H1 (cell line): ENCODE data around the gene MAPK8. TPM values are rescaled to one million over a fixed set of nuclear protein-coding genes. Genes with fewer than 3 reads are reported as not detected.

ENCODE experiments used
- CTCF ChIA-PET: fragments of 300-600 bp; sonication (Branson Sonifier 250); formaldehyde crosslinking; loops from one replicate; lab custom pipeline; 2021; ENCODE audit not compliant: partially characterized antibody; lab: Charles Lee
- POLR2A ChIA-PET: fragments of 300-600 bp; sonication (Branson Sonifier 250); formaldehyde crosslinking; loops from one replicate; lab custom pipeline; 2021; ENCODE audit warnings: inconsistent platforms; ENCODE audit not compliant: partially characterized antibody; lab: Charles Lee
- DNase-seq, 2 experiments: peaks; one replicate each; pipeline versions ENCODE4 v3.0.0 to v3.0.0-alpha.2; 2010 to 2022; ENCODE audit warnings: low spot score in 2 of 2, low read depth in 1 of 2, mixed read lengths in 1 of 2
- FAIRE-seq: peaks from 2 replicates; lab custom pipeline; 2011; peaks lifted over from hg19 to GRCh38; lab: Jason Lieb, UNC
- H2AFZ ChIP-seq: 2 replicates; pipeline ENCODE4 v1.8.1; 2012; ENCODE audit warnings: low read length, inconsistent platforms
- H2AK5ac ChIP-seq: 2 replicates; pipeline ENCODE4 v1.6.1; 2013; ENCODE audit warnings: low read depth, low read length
- H2BK120ac ChIP-seq: replicated peaks from 2 replicates; pipeline ENCODE3; 2013; ENCODE audit warnings: low read depth, low read length, inconsistent platforms
- H2BK12ac ChIP-seq: 2 replicates; pipeline ENCODE4 v1.6.1; 2013; ENCODE audit warnings: low read depth, low read length
- H2BK15ac ChIP-seq: 2 replicates; pipeline ENCODE4 v1.6.1; 2013; ENCODE audit warnings: low read length
- H2BK20ac ChIP-seq: 2 replicates; pipeline ENCODE4 v1.6.1; 2013; ENCODE audit warnings: low read length
- H2BK5ac ChIP-seq: 2 replicates; pipeline ENCODE4 v1.6.1; 2013; ENCODE audit warnings: low read depth, low read length
- H3K14ac ChIP-seq: 2 replicates; pipeline ENCODE4 v1.6.1; 2013; ENCODE audit warnings: inconsistent platforms; ENCODE audit not compliant: insufficient read length
- H3K18ac ChIP-seq: 2 replicates; pipeline ENCODE4 v1.6.1; 2013; ENCODE audit warnings: low read length; ENCODE audit errors: extremely low read depth
- H3K23ac ChIP-seq: 2 replicates; pipeline ENCODE4 v1.6.1; 2013; ENCODE audit warnings: inconsistent platforms; ENCODE audit not compliant: insufficient read length
- H3K23me2 ChIP-seq: 2 replicates; pipeline ENCODE4 v1.6.1; 2013; ENCODE audit warnings: low read depth, low read length
- H3K27ac ChIP-seq: 2 replicates; pipeline ENCODE4 v1.6.1; 2011; ENCODE audit warnings: low read depth, low read length, inconsistent platforms
- H3K27me3 ChIP-seq, 4 experiments: replicated peaks in 1 of 4; 1 replicate in 1 of 4; 2 replicates in 3 of 4; pipeline versions ENCODE4 v1.6.1 to v1.8.1; 2011 to 2013; ENCODE audit warnings: low read length in 3 of 4, mild to moderate bottlenecking in 3 of 4, inconsistent platforms in 2 of 4, mixed read lengths in 2 of 4, moderate library complexity in 1 of 4; ENCODE audit not compliant: control insufficient read depth in 3 of 4, insufficient read depth in 3 of 4; ENCODE audit errors: extremely low read depth in 1 of 4
- H3K36me3 ChIP-seq, 4 experiments: 2 replicates each; pipeline versions ENCODE4 v1.6.1 to v1.8.1; 2011 to 2013; ENCODE audit warnings: mild to moderate bottlenecking in 4 of 4, low read length in 3 of 4, moderate library complexity in 2 of 4, control low read depth in 1 of 4, inconsistent platforms in 1 of 4; ENCODE audit not compliant: insufficient read depth in 4 of 4, control insufficient read depth in 2 of 4
- H3K4ac ChIP-seq: replicated peaks from 2 replicates; pipeline ENCODE3; 2013; ENCODE audit warnings: low read length, low read depth, mixed read lengths, inconsistent platforms; ENCODE audit not compliant: insufficient read length
- H3K4me1 ChIP-seq, 4 experiments: replicated peaks in 1 of 4; 1 replicate in 1 of 4; 2 replicates in 3 of 4; pipeline versions ENCODE4 v1.6.1 to v1.8.1; 2011 to 2013; ENCODE audit warnings: low read length in 3 of 4, inconsistent platforms in 2 of 4, mixed read lengths in 1 of 4; ENCODE audit not compliant: insufficient read depth in 4 of 4, control insufficient read depth in 3 of 4
- H3K4me2 ChIP-seq, 2 experiments: 2 replicates each; pipeline versions ENCODE4 v1.6.1 to v1.8.1; 2011 to 2013; ENCODE audit warnings: low read depth in 2 of 2, low read length in 2 of 2, control low read depth in 1 of 2, inconsistent platforms in 1 of 2, mild to moderate bottlenecking in 1 of 2; ENCODE audit not compliant: insufficient read depth in 1 of 2
- H3K4me3 ChIP-seq, 4 experiments: fragments of 200-600, 300-600 bp in 1 of 4; sonication (generic), shearing (Covaris generic), sonication (Bioruptor Twin) in 1 of 4; 2 replicates each; pipeline versions ENCODE4 v1.5.1 to v1.8.1; 2011 to 2016; ENCODE audit warnings: low read length in 4 of 4, low read depth in 3 of 4, control low read depth in 2 of 4, inconsistent platforms in 2 of 4, mild to moderate bottlenecking in 2 of 4, mixed read lengths in 1 of 4, moderate library complexity in 1 of 4; ENCODE audit not compliant: insufficient read depth in 2 of 4; ENCODE audit errors: extremely low read depth in 1 of 4
- H3K56ac ChIP-seq: replicated peaks from 2 replicates; pipeline ENCODE3; 2013; ENCODE audit warnings: low read depth, mild to moderate bottlenecking, mixed read lengths, low read length, inconsistent platforms; ENCODE audit not compliant: insufficient read length
- H3K79me1 ChIP-seq: 2 replicates; pipeline ENCODE4 v1.6.1; 2013; ENCODE audit warnings: low read depth, low read length, control low read depth
- H3K79me2 ChIP-seq, 2 experiments: 2 replicates each; pipeline versions ENCODE4 v1.6.1 to v1.8.1; 2012 to 2013; ENCODE audit warnings: low read length in 2 of 2, mild to moderate bottlenecking in 2 of 2, inconsistent platforms in 1 of 2; ENCODE audit not compliant: insufficient read depth in 2 of 2, control insufficient read depth in 1 of 2
- H3K9ac ChIP-seq, 4 experiments: replicated peaks in 1 of 4; 1 replicate in 1 of 4; 2 replicates in 3 of 4; pipeline versions ENCODE4 v1.6.1 to v1.8.1; 2011 to 2013; ENCODE audit warnings: low read depth in 3 of 4, low read length in 3 of 4, control low read depth in 2 of 4, mild to moderate bottlenecking in 2 of 4, moderate library complexity in 2 of 4, inconsistent platforms in 1 of 4; ENCODE audit errors: extremely low read depth in 1 of 4
- H3K9me3 ChIP-seq, 2 experiments: 2 replicates each; pipeline versions ENCODE4 v1.6.1 to v1.8.1; 2012 to 2013; ENCODE audit warnings: mild to moderate bottlenecking in 2 of 2, moderate library complexity in 2 of 2, control low read depth in 1 of 2, inconsistent platforms in 1 of 2, low read depth in 1 of 2, low read length in 1 of 2, mixed read lengths in 1 of 2; ENCODE audit not compliant: insufficient read depth in 2 of 2
- H4K20me1 ChIP-seq, 2 experiments: replicated peaks in 1 of 2; 2 replicates each; pipeline versions ENCODE3 to v1.8.1; 2011 to 2013; ENCODE audit warnings: inconsistent platforms in 2 of 2, low read length in 2 of 2, mild to moderate bottlenecking in 1 of 2; ENCODE audit not compliant: insufficient read depth in 2 of 2, control insufficient read depth in 1 of 2
- H4K5ac ChIP-seq: 2 replicates; pipeline ENCODE4 v1.6.1; 2013; ENCODE audit warnings: low read length, low read depth, mixed read lengths, inconsistent platforms; ENCODE audit not compliant: insufficient read length
- H4K8ac ChIP-seq: 2 replicates; pipeline ENCODE4 v1.8.0; 2013; ENCODE audit warnings: mild to moderate bottlenecking, moderate library complexity, low read length, inconsistent platforms; ENCODE audit not compliant: insufficient read depth; ENCODE audit errors: extremely low read depth
- H4K91ac ChIP-seq: replicated peaks from 2 replicates; pipeline ENCODE3; 2013; ENCODE audit warnings: low read length, mixed read lengths, inconsistent platforms; ENCODE audit not compliant: insufficient read length
- CTBP2 ChIP-seq: IDR thresholded peaks from 2 replicates; pipeline ENCODE4 v1.7.0; 2011; ENCODE audit warnings: borderline replicate concordance, mild to moderate bottlenecking, moderate library complexity, mixed read lengths, low read length; ENCODE audit not compliant: insufficient read depth, insufficient read length
- EGR1 ChIP-seq: IDR thresholded peaks from 2 replicates; pipeline ENCODE4 v1.6.1; 2011; ENCODE audit warnings: low read depth, low read length, borderline replicate concordance
- GABPA ChIP-seq: IDR thresholded peaks from 2 replicates; pipeline ENCODE4 v1.6.1; 2011; ENCODE audit warnings: mild to moderate bottlenecking, low read length, moderate library complexity, borderline replicate concordance; ENCODE audit not compliant: insufficient read depth
- GTF2F1 ChIP-seq: IDR thresholded peaks from 2 replicates; pipeline ENCODE4 v1.6.1; 2012; ENCODE audit warnings: low read depth, low read length, improper control_type of control experiment, borderline replicate concordance
- HDAC2 ChIP-seq, 2 experiments: fragments of 300-600 bp in 1 of 2; sonication (generic) in 1 of 2; IDR thresholded peaks; 2 replicates each; pipeline ENCODE4 v1.6.1; 2011 to 2012; ENCODE audit warnings: low read depth in 2 of 2, low read length in 2 of 2, mild to moderate bottlenecking in 2 of 2, moderate library complexity in 2 of 2, borderline replicate concordance in 1 of 2, inconsistent platforms in 1 of 2
- JUN ChIP-seq: IDR thresholded peaks from 2 replicates; pipeline ENCODE4 v1.6.1; 2011; ENCODE audit warnings: low read depth, mild to moderate bottlenecking, improper control_type of control experiment, low read length
- JUND ChIP-seq: IDR thresholded peaks from 2 replicates; pipeline ENCODE4 v1.6.1; 2011; ENCODE audit warnings: mild to moderate bottlenecking, improper control_type of control experiment, low read length
- MAFK ChIP-seq: IDR thresholded peaks from 2 replicates; pipeline ENCODE4 v1.6.1; 2012; ENCODE audit warnings: low read depth, mild to moderate bottlenecking, improper control_type of control experiment, low read length
- NANOG ChIP-seq: IDR thresholded peaks from 2 replicates; pipeline ENCODE4 v1.6.1; 2011; ENCODE audit warnings: low read length, low read depth, mild to moderate bottlenecking, inconsistent platforms; ENCODE audit not compliant: insufficient read depth, poor library complexity, severe bottlenecking
- POLR2A ChIP-seq, 2 experiments: IDR thresholded peaks; 1 replicate in 1 of 2; 2 replicates in 1 of 2; pipeline ENCODE4 v1.6.1; 2011; ENCODE audit warnings: low read depth in 2 of 2, low read length in 2 of 2, mild to moderate bottlenecking in 2 of 2; ENCODE audit errors: control extremely low read depth in 1 of 2
- POLR2AphosphoS5 ChIP-seq: IDR thresholded peaks from 2 replicates; pipeline ENCODE4 v1.6.1; 2011; ENCODE audit warnings: low read depth, low read length
- RFX5 ChIP-seq: IDR thresholded peaks from 2 replicates; pipeline ENCODE4 v1.6.1; 2011; ENCODE audit warnings: low read depth, low read length, improper control_type of control experiment, borderline replicate concordance
- SIRT6 ChIP-seq: IDR thresholded peaks from one replicate; pipeline ENCODE4 v1.7.1; 2012; ENCODE audit warnings: low read length, inconsistent platforms
- TAF7 ChIP-seq: optimal IDR thresholded peaks from 2 replicates; pipeline ENCODE3; 2011; ENCODE audit warnings: low read depth, mild to moderate bottlenecking, inconsistent platforms, low read length, moderate library complexity, borderline replicate concordance
- whole genome bisulfite sequencing, 2 experiments: shearing (Covaris generic) in 1 of 2; methylation state at CpG; one replicate each; pipeline versions ENCODE4 v1.1.6 to v1.1.7; 2013 to 2015; ENCODE audit warnings: low lambda C conversion rate in 2 of 2, mixed read lengths in 2 of 2, inconsistent platforms in 1 of 2, low coverage in 1 of 2, missing lambda C conversion rate in 1 of 2; ENCODE audit not compliant: insufficient replicate concordance in 2 of 2, insufficient coverage in 1 of 2, insufficient read length in 1 of 2; ENCODE audit errors: extremely low coverage in 1 of 2, missing lambda C conversion rate in 1 of 2; 5-methylcytosine and 5-hydroxymethylcytosine counted together
- polyA plus RNA-seq, 7 experiments: library from polyadenylated mRNA; depleted of rRNA in 3 of 7; stranded (reverse) in 5 of 7; unstranded in 2 of 7; fragments of >200 nt in 5 of 7; fragments of 200-250 nt in 2 of 7; gene quantifications; 1 replicate in 5 of 7; 2 replicates in 1 of 7; 4 replicates in 1 of 7; pipeline versions ENCODE4 v1.2.1 to v1.2.3, GENCODE V29; 2011 to 2013; ENCODE audit warnings: missing spikeins in 2 of 7, mixed read lengths in 2 of 7
- total RNA-seq: library from RNA; stranded (reverse); fragmentation: NEBNext Ultra II Directional; extraction: Animal tissue kit (Norgen Biotek cat#: 25700); gene quantifications from 2 replicates; pipeline ENCODE4 v1.2.1, GENCODE V29; 2021

MAPK8 gene
- total and polyA plus RNA-seq, 2 of the 8 experiments (the other 6 are each of a cell fraction or from before 2014, with no cell fraction given) = 23.3 to 71.3 TPM

- no peak overlapping the region for H3K23ac ChIP-seq
- no peaks in the 10 kb centered on the region for H3K23me2 ChIP-seq
- no peaks in the 10 kb centered on the region for H3K27me3 ChIP-seq
- no peak overlapping the region for H3K9ac ChIP-seq
- no peak overlapping the region for H2BK20ac ChIP-seq
- DNase-seq (no peak), FAIRE-seq (no peak)
- H2BK5ac ChIP-seq = no peak overlapping the region
- H3K9me3 ChIP-seq = peaks cover 18 to 20% of the 10 kb centered on the region in 2 experiments
- peaks cover 11% of the 10 kb centered on the region; the same call in 1 of the 2 replicates for H3K79me1 ChIP-seq
- CTCF ChIA-PET = no interaction called here
- no peak overlapping the region for H2BK15ac ChIP-seq
- no peak overlapping the region for H2AK5ac ChIP-seq
- H4K5ac ChIP-seq = no peak overlapping the region
- no peak overlapping the region for H3K14ac ChIP-seq
- peaks cover 0 to 2% of the 10 kb centered on the region in 2 experiments for H4K20me1 ChIP-seq
- no peak overlapping the region for H3K18ac ChIP-seq
- H3K4me3 ChIP-seq = no peak overlapping the region
- no peak overlapping the region for H2BK12ac ChIP-seq
- peaks cover 0 to 10% (median 0%) of the 10 kb centered on the region in 4 experiments; a peak in 3 of 8 replicates for H3K36me3 ChIP-seq
- POLR2A ChIA-PET = no interaction called here
- H3K56ac ChIP-seq = no peak overlapping the region
- no peak overlapping the region for H4K8ac ChIP-seq
- no peak overlapping the region for H2BK120ac ChIP-seq
- no peak overlapping the region for H3K27ac ChIP-seq
- no peak overlapping the region for H3K4me2 ChIP-seq
- H3K79me2 ChIP-seq = peaks cover 0 to 42% of the 10 kb centered on the region in 2 experiments; a peak in 2 of 4 replicates
- H3K4ac ChIP-seq = no peak overlapping the region
- WGBS, 2 experiments = 93% methylated on average over 2 of the region's 2 CpGs; no CpG with 5 or more reads in 1 of the 2 experiments
- H2AFZ ChIP-seq = no peak overlapping the region
- no peak overlapping the region for H4K91ac ChIP-seq
- H3K4me1 ChIP-seq = no peaks in the 10 kb centered on the region; a peak in 1 of 7 replicates
- TF ChIP-seq RFX5 (no peak), GTF2F1 (no peak), JUND (no peak), SIRT6 (no peak), POLR2AphosphoS5 (no peak), CTBP2 (no peak), TAF7 (no peak), GABPA (no peak), HDAC2 (IDR thresholded peaks at IDR 0.05; ENCODE audit: borderline replicate concordance in 1 of 2, low read depth in 2 of 2, low read length in 2 of 2) (no peak), POLR2A (IDR thresholded peaks at IDR 0.05; ENCODE audit: control extremely low read depth in 1 of 2, low read depth in 2 of 2, low read length in 2 of 2) (no peak), EGR1 (no peak), JUN (no peak), MAFK (no peak), NANOG (no peak)
Observed at GRCh38 chr10:48335788-48336187, 29.3 kb downstream of the MAPK8 start.
